NCI-H128 (cell line): ENCODE results near the gene PLA2R1.
A peak's percentile ranks its signal among the peaks of the same experiment; 100 is the strongest.
"Not testable (repeated sequence)": the region's sequence is repeated elsewhere in the genome, so short reads cannot be mapped to it uniquely, and the experiment has no call there.

Experiments used
- DNase-seq: peaks from one replicate; lab custom pipeline; 2025; ENCODE audit not compliant: unreplicated experiment; lab: John Stamatoyannopoulos, UW

Gene PLA2R1

DNA sequence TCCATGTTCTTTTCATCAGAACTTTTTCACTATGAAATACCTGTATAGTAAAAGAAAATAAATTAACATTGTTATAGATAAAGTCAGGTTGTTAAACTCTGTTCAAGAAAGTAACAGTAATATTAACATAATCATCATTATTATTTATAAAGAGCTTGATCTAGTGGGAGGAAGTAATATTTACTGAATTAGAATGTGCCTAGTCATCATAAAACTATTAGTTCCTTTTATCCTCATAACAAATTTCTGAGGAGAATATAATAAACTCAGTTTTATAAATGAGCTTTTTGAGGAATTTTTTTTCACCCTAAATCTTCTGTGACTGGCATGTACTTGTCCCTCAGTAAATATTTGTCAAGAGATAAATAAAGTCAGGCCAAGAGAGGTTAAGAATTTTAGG, 78.4 kb downstream of the PLA2R1 start:
- no peak for DNase-seq

DNA sequence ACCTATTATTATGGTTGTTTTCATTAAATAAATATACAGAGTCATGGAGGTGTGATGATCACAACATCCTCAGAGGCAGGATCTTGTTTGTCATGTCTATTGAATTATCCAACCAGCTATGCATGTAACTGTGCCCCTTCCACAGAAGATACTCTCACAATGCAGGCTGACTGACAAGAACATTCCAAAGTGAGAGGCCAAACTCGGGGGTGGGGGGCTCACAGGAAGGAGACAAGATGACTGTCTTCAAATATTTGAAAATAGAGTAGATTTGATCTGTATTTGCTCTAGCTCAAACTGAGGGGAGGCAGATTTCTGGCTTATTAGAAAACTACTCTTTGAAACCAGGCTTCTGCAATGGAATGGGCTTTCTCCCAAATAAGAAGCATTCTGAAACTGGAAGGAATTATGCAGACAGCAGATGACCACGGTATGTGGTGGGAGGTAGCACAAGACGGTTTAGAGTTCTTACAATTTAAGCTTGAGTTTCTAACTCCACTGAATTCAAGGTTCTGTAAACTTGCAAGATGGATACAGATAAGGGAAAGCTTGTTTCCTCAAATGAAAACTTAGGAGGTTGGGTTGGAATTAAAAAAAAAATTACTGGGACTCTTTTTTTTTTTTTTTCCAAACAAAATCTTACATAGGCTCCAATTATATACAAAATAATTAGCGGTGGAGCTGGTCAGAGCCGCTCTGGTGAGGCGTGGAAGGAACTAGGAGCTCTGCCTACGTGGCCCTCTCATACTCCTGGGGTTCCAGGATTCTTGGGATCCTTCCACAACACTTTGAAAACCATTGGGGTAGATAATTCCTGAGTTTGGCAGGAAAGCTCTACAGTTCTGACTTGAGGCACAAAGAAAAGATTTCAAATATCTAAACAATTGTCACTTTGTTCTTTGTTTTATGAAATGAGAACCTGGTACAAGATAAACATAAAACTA, 79.3 kb downstream of the PLA2R1 start:
- no peak for DNase-seq

DNA sequence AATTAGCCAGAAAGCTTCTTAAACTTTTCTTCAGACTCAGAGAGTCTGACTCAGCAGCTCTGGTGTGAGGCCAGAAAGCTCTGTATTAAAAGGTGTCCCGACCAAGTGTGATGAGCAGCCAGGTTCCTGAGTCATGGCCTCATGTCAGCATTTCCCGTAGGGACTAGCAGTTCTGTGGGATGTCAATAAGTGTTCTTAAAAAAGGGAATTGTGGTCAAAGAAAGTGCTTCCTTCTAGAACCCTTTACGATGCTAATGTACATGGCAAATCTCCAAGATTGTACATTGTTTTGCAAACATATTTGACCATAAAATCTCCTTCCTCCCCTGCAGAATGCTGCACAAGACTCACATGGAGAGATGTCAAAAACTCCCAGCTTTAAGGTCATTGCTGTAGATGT, 80.1 kb downstream of the PLA2R1 start:
- DNase-seq, result no peak

GRCh38 chr2:159976527-159977160, 85.8 kb downstream of the PLA2R1 start:
- DNase-seq, result no peak

DNA sequence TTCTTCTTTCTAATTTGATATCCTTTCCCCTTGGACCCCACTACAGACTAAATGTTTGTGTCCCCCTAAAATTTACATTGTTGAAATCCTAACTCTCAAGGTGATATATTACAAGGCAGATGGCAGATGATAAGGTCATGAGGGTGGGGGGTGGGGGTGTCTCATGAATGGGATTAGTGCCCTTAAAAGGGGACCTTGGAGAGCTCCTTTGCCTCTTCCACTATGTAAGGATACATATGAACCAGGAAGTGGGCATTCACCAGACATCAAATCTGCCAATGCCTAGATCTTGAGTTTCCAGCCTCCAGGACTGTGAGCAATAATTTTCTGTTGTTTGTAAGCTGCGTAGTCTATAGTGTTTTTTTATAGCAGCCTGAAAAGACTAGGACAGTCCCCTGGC, 89.1 kb downstream of the PLA2R1 start:
- no peak for DNase-seq

GRCh38 chr2:159971365-159972152, 90.9 kb downstream of the PLA2R1 start:
- no peak for DNase-seq

DNA sequence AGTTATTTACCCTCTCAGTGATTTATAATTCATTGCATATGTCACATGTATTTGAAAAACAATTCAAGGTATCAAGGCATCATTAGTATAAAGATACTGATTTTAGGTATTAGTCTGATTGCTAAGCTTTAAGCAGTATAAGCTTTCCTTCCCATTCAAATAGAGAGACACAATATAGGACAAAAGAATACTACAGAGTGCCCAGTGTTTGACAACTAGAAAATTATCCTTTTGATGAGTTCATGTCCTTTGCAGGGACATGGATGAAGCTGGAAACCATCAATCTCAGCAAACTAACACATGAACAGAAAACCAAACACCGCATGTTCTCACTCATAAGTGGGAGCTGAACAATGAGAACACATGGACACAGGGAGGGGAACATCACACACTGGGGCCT, 91.9 kb downstream of the PLA2R1 start:
- DNase-seq, result not testable (repeated sequence)

DNA sequence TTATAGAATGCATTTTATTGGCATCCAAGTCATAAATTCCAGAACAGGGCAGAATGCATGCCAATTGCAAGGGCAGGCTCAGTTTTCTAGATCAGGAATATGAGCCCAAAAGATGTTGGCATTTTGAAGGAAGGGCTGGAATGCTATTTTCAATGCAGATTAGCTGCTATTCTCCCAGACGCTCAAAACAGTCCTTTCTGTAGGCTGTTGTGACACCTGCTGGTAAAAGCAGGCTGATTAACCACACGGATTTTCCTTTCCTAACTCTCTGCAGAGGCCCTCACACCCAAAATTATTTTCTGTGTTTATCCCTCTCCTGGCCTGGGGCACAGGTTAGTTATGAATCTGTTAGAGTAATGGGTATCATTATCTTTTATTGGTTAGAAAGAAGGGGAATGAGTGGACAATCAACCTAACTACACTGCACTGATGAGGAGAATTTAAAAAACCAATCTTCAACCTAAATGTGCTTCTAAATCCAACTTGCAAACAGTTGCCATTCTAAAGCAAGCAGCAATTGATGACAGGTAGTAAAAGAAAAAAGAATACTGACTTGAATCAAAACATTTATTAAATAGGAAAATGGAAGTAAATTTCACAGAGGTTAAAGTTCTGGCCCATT, 94.0 kb downstream of the PLA2R1 start:
- DNase-seq, result no peak

DNA sequence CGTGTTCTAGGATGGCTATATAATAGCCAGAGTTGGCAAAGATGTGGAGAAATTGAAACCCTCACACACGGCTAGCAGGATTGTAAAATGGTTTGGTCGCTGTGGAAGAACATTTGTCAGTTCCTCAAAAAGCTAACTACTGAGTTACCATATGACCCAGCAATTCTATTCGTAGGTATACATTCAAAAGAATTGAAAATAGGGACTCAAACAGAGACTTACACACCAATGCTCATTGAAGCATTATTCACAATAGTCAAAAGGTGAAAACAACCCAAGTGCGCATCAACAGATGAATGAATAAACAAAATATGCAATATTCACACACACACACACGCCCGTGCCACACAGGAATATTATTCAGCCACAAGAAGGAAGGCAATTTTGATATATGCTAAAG, 98.7 kb downstream of the PLA2R1 start:
- DNase-seq, result no peak

DNA sequence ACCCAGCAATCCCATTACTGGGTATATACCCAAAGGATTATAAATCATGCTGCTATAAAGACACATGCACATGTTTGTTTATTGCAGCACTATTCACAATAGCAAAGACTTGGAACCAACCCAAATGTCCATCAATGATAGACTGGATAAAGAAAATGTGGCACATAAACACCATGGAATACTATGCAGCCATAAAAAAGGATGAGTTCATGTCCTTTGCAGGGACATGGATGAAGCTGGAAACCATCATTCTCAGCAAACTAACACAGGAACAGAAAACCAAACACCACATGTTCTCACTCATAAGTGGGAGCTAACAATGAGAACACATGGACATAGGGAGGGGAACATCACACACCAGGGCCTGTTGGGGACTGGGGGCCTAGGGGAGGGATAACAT, 99.9 kb downstream of the PLA2R1 start:
- DNase-seq, result not testable (repeated sequence)

DNA sequence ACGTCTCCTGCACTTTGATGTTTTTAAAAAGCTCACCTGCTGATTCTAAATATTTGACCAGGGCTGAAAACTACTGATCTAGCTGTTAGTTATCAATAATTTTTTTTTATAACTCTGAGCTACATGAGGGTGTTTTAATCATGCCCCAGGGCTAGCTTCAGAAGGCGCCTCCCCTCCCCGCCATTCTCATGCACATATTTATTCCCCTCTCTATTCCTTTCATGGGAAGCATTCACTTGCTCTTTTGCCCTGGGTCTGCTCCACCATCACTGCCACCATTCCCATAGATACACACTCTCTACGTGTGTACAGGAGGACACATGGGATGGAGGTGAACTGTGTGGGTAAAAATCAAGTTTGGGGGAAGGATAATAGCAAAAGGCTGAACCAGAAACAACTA, 101.0 kb downstream of the PLA2R1 start:
- DNase-seq, result no peak

GRCh38 chr2:159961037-159961436, 101.4 kb downstream of the PLA2R1 start:
- DNase-seq, result no peak

- no peak for DNase-seq
These were observed 102.0 kb downstream of the PLA2R1 start for GRCh38 chr2:159960414-159960813.

DNA sequence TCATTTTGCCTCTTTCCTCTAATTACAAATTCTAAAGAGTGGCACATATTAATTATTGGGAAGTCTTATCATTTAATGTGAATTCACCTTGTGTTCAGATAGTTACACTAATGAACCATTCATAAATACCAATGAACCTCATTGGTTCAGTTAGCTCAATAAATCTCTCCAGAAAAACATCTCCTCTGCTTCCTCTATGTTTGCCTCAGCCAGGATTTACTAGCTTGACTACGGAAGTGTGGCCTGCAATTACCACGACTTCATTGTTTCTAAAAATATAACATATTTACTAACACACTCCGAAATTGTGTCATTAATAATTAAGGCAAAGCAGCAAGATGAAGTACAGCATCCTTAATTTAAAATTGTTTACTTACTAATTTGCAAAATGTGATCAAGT, 103.3 kb downstream of the PLA2R1 start:
- no peak for DNase-seq

DNA sequence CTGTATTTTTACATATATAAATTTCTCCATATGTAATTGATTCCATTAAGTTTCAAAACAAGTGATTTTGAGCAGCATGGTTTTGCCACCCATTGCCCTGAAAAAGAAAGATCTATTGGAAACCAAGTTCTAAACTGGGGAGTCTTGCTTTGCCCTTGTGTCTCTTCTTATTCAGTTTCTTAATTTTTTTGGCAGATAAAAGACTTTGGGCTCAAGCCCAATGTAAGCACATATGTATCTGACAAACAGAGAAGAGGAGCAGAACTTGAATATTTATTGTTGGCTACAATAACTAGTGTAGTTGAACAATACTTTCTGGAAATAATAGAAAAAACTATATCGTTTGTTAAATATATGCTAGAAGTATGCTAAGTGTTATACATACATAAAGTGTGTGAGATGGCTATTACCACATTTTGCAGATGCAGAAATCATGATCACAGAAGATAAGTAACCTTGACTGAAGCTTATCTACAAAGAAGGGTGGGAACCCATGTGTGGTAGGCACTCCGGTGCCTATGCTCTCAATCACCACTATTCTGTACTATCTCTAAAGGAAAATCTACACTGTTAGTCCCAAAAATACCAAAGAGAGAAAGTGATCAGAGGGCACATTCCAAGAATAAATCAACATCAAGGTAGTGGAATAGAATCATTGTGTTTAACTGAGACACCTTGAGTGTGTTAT, 109.1 kb downstream of the PLA2R1 start:
- DNase-seq, result no peak

DNA sequence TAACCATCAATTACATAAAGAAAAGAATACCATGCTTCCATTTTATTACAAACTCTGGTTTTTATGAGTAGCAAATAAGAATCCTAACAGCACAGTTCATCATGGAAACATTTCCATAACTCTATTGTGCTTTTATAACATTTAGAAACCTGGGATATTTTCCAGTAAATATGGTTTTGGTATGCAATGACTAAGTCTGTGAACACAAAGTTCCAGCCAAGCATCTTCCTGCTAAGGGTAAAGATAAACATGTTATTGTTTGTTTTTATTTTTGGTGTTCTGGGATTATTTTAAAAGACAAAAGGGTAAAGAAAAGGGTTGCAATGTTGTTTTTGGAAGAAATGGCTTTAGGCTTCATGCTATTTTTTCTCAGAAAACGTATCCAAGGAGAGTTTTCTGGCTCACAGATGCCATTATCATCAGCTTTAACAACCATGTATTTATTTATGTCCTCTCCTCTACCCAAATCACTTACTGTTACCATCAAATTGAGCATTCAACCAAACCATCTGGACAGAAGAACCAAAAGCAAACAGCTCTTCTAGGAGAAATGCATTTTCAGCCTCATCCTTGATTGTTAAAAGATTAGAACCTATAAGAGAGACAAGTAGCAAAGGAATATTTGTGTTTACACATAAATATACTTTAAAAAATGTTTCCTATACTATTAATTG, 116.0 kb downstream of the PLA2R1 start:
- DNase-seq, result no peak

DNA sequence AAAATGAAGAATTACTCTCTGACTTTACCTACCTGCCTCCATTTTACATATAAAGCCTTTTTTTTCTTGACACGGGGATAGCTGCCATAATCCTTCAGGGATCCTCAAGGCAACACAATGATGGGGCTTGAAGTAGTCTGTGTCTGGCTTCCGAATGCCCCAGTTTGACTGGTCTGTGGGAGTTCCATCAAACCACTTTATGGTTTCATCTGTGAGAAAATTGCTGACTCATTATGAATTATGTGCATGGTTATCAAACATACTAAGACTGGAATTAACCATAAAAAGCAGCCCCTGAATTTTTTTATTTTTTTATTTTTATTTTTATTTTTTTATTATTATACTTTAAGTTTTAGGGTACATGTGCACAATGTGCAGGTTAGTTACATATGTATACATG, 117.5 kb downstream of the PLA2R1 start:
- DNase-seq, result no peak

DNA sequence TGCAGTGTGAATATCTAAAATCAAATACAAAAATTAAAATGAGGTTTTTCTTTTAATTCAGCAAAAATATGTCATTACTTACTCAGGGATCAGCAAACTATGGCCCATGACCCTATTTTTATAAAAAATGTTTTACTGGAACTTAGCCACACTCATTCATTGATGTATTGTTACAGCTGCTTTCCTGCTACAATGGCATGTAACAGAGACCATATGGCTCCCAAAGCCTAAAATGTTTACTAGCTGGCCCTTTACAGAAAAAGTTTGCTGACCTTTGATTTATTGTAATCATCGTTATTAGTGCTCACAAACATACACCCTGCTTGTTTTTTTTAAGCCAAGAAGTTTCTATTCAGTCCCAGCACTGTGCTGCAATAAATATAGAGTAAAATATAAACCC, 120.3 kb downstream of the PLA2R1 start:
- no peak for DNase-seq

GRCh38 chr2:159941729-159942128, 120.7 kb downstream of the PLA2R1 start:
- DNase-seq, result no peak

DNA sequence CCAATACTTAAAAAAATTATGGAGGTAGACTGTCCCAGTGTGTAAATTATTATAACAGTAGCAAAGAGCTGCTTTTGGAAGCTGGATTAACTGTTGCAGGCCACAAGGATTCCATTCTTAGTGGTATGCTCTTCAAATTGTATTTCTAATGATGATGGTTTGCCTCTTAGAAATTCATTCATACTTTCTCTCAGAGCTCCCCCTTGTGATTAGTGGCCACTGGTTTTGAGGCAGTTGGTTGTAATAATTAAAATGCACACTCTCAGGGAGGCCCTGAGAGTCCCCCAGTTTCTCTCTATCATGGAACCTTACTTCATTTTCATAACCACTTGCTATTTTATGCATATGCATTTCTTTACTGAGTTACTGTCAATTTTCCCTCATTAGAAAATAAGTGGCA, 122.5 kb downstream of the PLA2R1 start:
- peak; percentile 23 for DNase-seq
